ENCODE data around the gene TRNP1. TPM values are rescaled to one million over a fixed set of nuclear protein-coding genes. Genes with fewer than 3 reads are reported as not detected.

TRNP1 gene
- total RNA-seq, 2 experiments from 2014 or later = 0.16 to 0.38 TPM

DNA sequence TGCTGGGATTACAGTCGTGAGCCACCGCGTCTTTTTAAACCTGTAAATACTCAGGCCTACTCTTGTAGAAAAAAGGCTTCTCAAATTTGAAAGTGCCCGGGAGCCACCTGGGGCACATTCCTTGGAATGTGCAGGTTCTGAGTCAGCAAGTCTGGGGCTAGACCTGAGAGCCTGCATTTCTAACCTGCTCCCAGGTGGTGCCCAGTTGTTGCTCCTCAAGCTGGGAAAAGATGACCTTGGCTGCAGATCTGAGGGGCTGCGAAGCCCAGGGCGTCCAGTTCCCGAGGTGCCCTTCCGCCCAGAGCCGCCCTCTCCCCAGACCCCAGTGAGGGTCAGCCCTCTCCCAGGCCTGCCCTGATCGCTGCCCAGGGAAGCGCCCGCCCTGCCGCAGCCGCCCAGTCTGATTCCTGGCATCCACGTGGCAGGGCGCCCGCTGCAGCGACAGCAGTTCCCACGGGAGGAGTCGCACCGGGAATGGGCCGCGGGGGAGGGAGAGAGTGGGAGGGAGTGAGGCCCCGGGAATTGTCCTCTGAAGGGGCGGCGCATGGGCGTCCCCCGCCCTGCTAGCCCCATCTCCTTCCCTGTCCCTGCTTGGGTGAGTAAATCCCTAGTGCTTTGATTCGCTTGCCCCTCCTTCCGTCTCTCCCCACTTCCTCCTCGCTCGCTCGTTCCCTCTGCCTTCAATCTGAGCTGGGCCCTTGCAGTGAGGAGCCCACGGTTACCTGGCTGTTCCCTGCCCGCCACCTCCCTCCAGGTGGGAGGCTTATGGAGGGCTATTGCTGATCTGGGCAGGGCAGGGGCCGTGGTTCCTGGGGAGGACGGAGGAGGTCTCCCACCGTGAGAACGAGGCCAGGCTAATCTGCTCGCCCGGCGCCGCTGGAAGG lies 38.0 kb downstream of the TRNP1 start:
- Mint-ChIP-seq H3K36me3 (ENCODE audit: low read depth) (no peaks in the 10 kb centered on the region), H3K27ac (no peak overlapping the region), H3K4me3 (no peak overlapping the region), H3K27me3 (peaks cover 7% of the 10 kb centered on the region), H3K4me1 (ENCODE audit: low read depth) (peaks cover 4% of the 10 kb centered on the region), H3K9me3 (no peaks in the 10 kb centered on the region)
- ChIA-PET POLR2A (no interaction called here), CTCF (interaction anchor here (0.6 to 1.6 kb wide), 3 partner anchors 15 to 1106 kb away, joined by 3 to 10 read pairs (median 4); no protein-coding TSS in a partner anchor)
- TF ChIP-seq, protein P1, sequence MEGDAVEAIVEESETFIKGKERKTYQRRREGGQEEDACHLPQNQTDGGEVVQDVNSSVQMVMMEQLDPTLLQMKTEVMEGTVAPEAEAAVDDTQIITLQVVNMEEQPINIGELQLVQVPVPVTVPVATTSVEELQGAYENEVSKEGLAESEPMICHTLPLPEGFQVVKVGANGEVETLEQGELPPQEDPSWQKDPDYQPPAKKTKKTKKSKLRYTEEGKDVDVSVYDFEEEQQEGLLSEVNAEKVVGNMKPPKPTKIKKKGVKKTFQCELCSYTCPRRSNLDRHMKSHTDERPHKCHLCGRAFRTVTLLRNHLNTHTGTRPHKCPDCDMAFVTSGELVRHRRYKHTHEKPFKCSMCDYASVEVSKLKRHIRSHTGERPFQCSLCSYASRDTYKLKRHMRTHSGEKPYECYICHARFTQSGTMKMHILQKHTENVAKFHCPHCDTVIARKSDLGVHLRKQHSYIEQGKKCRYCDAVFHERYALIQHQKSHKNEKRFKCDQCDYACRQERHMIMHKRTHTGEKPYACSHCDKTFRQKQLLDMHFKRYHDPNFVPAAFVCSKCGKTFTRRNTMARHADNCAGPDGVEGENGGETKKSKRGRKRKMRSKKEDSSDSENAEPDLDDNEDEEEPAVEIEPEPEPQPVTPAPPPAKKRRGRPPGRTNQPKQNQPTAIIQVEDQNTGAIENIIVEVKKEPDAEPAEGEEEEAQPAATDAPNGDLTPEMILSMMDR (IDR thresholded peaks at IDR 0.05) = no peak
- no peak for DNase-seq
- intact Hi-C loops (cut with micrococcal nuclease) = no loop called here
- ATAC-seq = no peak

- intact Hi-C loops (cut with micrococcal nuclease) = no loop called here
- ATAC-seq = no peak
These were observed 38.6 kb downstream of the TRNP1 start for GRCh38 chr1:27032119-27032461.

GRCh38 chr1:27033043-27033746 lies 39.7 kb downstream of the TRNP1 start:
- TF ChIP-seq, protein P1 (IDR thresholded peaks at IDR 0.05) = no peak
- Mint-ChIP-seq H3K27ac (no peak overlapping the region), H3K4me1 (ENCODE audit: low read depth) (peaks cover 4% of the 10 kb centered on the region), H3K27me3 (no peaks in the 10 kb centered on the region), H3K4me3 (no peak overlapping the region), H3K9me3 (no peaks in the 10 kb centered on the region), H3K36me3 (ENCODE audit: low read depth) (no peaks in the 10 kb centered on the region)
- intact Hi-C loops (cut with micrococcal nuclease) = no loop called here
- DNase-seq (no peak), ATAC-seq (no peak)
- ChIA-PET CTCF (interaction anchor here (0.7 to 2.4 kb wide), 5 partner anchors 11 to 268 kb away, joined by 3 to 10 read pairs (median 6); no protein-coding TSS in a partner anchor), POLR2A (interaction anchor here (1.0 kb wide), 1 partner anchor 294 kb away, joined by 3 read pairs; no protein-coding TSS in a partner anchor)

More at GRCh38 chr1:27032119-27032461, 38.6 kb downstream of the TRNP1 start:
- TF ChIP-seq, protein P1 (IDR thresholded peaks at IDR 0.05) = no peak
- Mint-ChIP-seq H3K4me1 (ENCODE audit: low read depth) (peaks cover 4% of the 10 kb centered on the region), H3K9me3 (no peaks in the 10 kb centered on the region), H3K27me3 (peaks cover 5% of the 10 kb centered on the region), H3K4me3 (no peak overlapping the region), H3K27ac (no peak overlapping the region), H3K36me3 (ENCODE audit: low read depth) (no peaks in the 10 kb centered on the region)
- ChIA-PET CTCF (interaction anchor here (0.6 to 2.4 kb wide), 4 partner anchors 14 to 1107 kb away, joined by 3 to 10 read pairs (median 6); no protein-coding TSS in a partner anchor), POLR2A (no interaction called here)
- no peak for DNase-seq

- no peak overlapping the region for H3K4me3 Mint-ChIP-seq
These were observed 41.9 kb downstream of the TRNP1 start for GRCh38 chr1:27035344-27035743.

More at GRCh38 chr1:27035344-27035743, 41.9 kb downstream of the TRNP1 start:
- CTCF ChIA-PET = interaction anchor here (0.8 to 3.8 kb wide), 2 partner anchors 10 to 249 kb away, joined by 3 to 38 read pairs; no protein-coding TSS in a partner anchor
- Mint-ChIP-seq H3K27me3 (no peaks in the 10 kb centered on the region), H3K4me1 (ENCODE audit: low read depth) (peaks cover 4% of the 10 kb centered on the region), H3K36me3 (ENCODE audit: low read depth) (no peaks in the 10 kb centered on the region), H3K9me3 (no peaks in the 10 kb centered on the region), H3K27ac (no peak overlapping the region)
- DNase-seq = no peak
- POLR2A ChIA-PET = interaction anchor here (0.8 kb wide), 1 partner anchor 21 kb away, joined by 3 read pairs; no protein-coding TSS in a partner anchor
- TF ChIP-seq, protein P1 (IDR thresholded peaks at IDR 0.05) = no peak
- ATAC-seq = no peak
- intact Hi-C loops (cut with micrococcal nuclease) = no loop called here
